CD4-positive, alpha-beta T cell (primary cell): ENCODE measurements around the gene TSKS. TPM values are rescaled to one million over a fixed set of nuclear protein-coding genes. Genes with fewer than 3 reads are reported as not detected.

ENCODE experiments used
- ATAC-seq: fragments of 200-7000 bp; cut with Tn5 transposase; one replicate; pipeline ENCODE4 v1.10.0; 2022; ENCODE audit warnings: mild to moderate bottlenecking; ENCODE audit not compliant: poor library complexity
- CTCF ChIA-PET: fragments of 350-600 bp; sonication (Branson Sonifier 250); formaldehyde crosslinking; loops from one replicate; lab custom pipeline; 2021; ENCODE audit warnings: antibody characterized with exemption, inconsistent platforms; lab: Charles Lee
- POLR2A ChIA-PET: fragments of 350-600 bp; sonication (Branson Sonifier 250); formaldehyde crosslinking; loops from one replicate; lab custom pipeline; 2021; ENCODE audit warnings: antibody characterized with exemption, inconsistent platforms; lab: Charles Lee
- DNase-seq, 14 experiments: peaks; one replicate each; pipeline ENCODE4 v3.0.0-alpha.2; 2013 to 2020; ENCODE audit warnings: mixed read lengths in 2 of 14
- H3K27ac ChIP-seq, 2 donors: one replicate each; pipeline versions ENCODE4 v1.5.1 to v1.7.0; 2013; ENCODE audit warnings: low read length in 2 of 2, low read depth in 1 of 2, mild to moderate bottlenecking in 1 of 2
- H3K27me3 ChIP-seq, 2 experiments: 1 replicate in 1 of 2; 2 replicates in 1 of 2; pipeline versions ENCODE4 v1.6.1 to v1.7.0; 2013; ENCODE audit warnings: low read length in 2 of 2, control low read depth in 1 of 2, mild to moderate bottlenecking in 1 of 2, moderate library complexity in 1 of 2; ENCODE audit not compliant: insufficient read depth in 2 of 2, control insufficient read depth in 1 of 2
- H3K36me3 ChIP-seq: one replicate; pipeline ENCODE4 v1.6.1; 2013; ENCODE audit warnings: low read length, control low read depth; ENCODE audit not compliant: insufficient read depth
- H3K4me1 ChIP-seq: one replicate; pipeline ENCODE4 v1.6.1; 2013; ENCODE audit warnings: low read length, control low read depth; ENCODE audit not compliant: insufficient read depth
- H3K4me3 ChIP-seq: one replicate; pipeline ENCODE4 v1.5.1; 2013; ENCODE audit warnings: mild to moderate bottlenecking, low read length, moderate library complexity
- H3K9me3 ChIP-seq, 2 experiments: 1 replicate in 1 of 2; 2 replicates in 1 of 2; pipeline versions ENCODE4 v1.6.1 to v1.7.0; 2013; ENCODE audit warnings: low read length in 2 of 2, mild to moderate bottlenecking in 2 of 2, control low read depth in 1 of 2, moderate library complexity in 1 of 2; ENCODE audit not compliant: control insufficient read depth in 1 of 2, insufficient read depth in 1 of 2
- H3K27ac Mint-ChIP-seq: one replicate; pipeline ENCODE4 v1.8.0; 2020; ENCODE audit warnings: mixed read lengths
- H3K27me3 Mint-ChIP-seq: one replicate; pipeline ENCODE4 v1.8.0; 2021; ENCODE audit warnings: mixed read lengths
- H3K36me3 Mint-ChIP-seq: one replicate; pipeline ENCODE4 v1.8.0; 2021; ENCODE audit warnings: low read depth, mixed read lengths
- H3K4me1 Mint-ChIP-seq: one replicate; pipeline ENCODE4 v1.8.0; 2021; ENCODE audit warnings: low read depth, mixed read lengths
- H3K4me3 Mint-ChIP-seq: one replicate; pipeline ENCODE4 v1.8.0; 2020; ENCODE audit warnings: mild to moderate bottlenecking, mixed read lengths
- H3K9me3 Mint-ChIP-seq: one replicate; pipeline ENCODE4 v1.8.0; 2020; ENCODE audit warnings: mixed read lengths
- CTCF ChIP-seq: fragments of 200-600 bp; IDR thresholded peaks from one replicate; pipeline ENCODE4 v1.8.0; 2022; ENCODE audit warnings: antibody characterized with exemption, mild to moderate bottlenecking
- intact Hi-C, 2 experiments: fragments of 100-400 bp; cut with DNase I in 1 of 2; cut with micrococcal nuclease in 1 of 2; formaldehyde crosslinking; loops; one replicate each; pipeline versions ENCODE4 v1.15.1 to v1.9.0; 2023 to 2025; cut with DNase I, micrococcal nuclease
- total RNA-seq, 174 experiments: library from RNA in 2 of 174; stranded (reverse) in 2 of 174; gene quantifications; one replicate each; pipeline ENCODE4 v1.2.3 and lab custom pipeline; 2021 to 2026

Gene TSKS
- total RNA-seq, 2 experiments from 2014 or later = 2.1 to 2.9 TPM

- Mint-ChIP-seq H3K36me3 (peaks cover 3% of the 10 kb centered on the region), H3K9me3 (no peaks in the 10 kb centered on the region), H3K27me3 (no peaks in the 10 kb centered on the region), H3K4me1 (peaks cover 7% of the 10 kb centered on the region), H3K4me3 (no peak overlapping the region), H3K27ac (no peak overlapping the region)
- Histone ChIP-seq H3K27ac (no peak overlapping the region), H3K36me3 (no peaks in the 10 kb centered on the region), H3K27me3 (no peaks in the 10 kb centered on the region), H3K4me1 (peaks cover 13% of the 10 kb centered on the region), H3K9me3 (no peaks in the 10 kb centered on the region), H3K4me3 (no peak overlapping the region)
- POLR2A ChIA-PET = no interaction called here
- TF ChIP-seq CTCF = no peak
- DNase-seq (no peak), ATAC-seq (no peak)
- CTCF ChIA-PET = no interaction called here
- intact Hi-C loops = no loop called here
Observed at GRCh38 chr19:49713236-49713845, 49.8 kb downstream of the TSKS start.

GRCh38 chr19:49712397-49712859, 50.7 kb downstream of the TSKS start:
- H3K4me1 Mint-ChIP-seq = peaks cover 3% of the 10 kb centered on the region
- no peaks in the 10 kb centered on the region for H3K9me3 Mint-ChIP-seq
- H3K27ac Mint-ChIP-seq = no peak overlapping the region
- Histone ChIP-seq H3K27ac (no peak overlapping the region), H3K27me3 (no peaks in the 10 kb centered on the region), H3K4me3 (no peak overlapping the region), H3K4me1 (peaks cover 4% of the 10 kb centered on the region), H3K36me3 (no peaks in the 10 kb centered on the region), H3K9me3 (no peaks in the 10 kb centered on the region)
- H3K4me3 Mint-ChIP-seq = no peak overlapping the region
- ChIA-PET CTCF (no interaction called here), POLR2A (no interaction called here)
- H3K27me3 Mint-ChIP-seq = no peaks in the 10 kb centered on the region
- intact Hi-C loops = no loop called here
- no peak for TF ChIP-seq CTCF
- DNase-seq (peak in 1 of 14 experiments; percentile 42), ATAC-seq (no peak)
- H3K36me3 Mint-ChIP-seq = no peaks in the 10 kb centered on the region

- Histone ChIP-seq H3K36me3 (no peaks in the 10 kb centered on the region), H3K9me3 (no peaks in the 10 kb centered on the region), H3K4me1 (no peaks in the 10 kb centered on the region), H3K4me3 (no peak overlapping the region), H3K27ac (no peak overlapping the region), H3K27me3 (no peaks in the 10 kb centered on the region)
- ChIA-PET CTCF (no interaction called here), POLR2A (no interaction called here)
- Mint-ChIP-seq H3K27ac (no peak overlapping the region), H3K4me3 (no peak overlapping the region), H3K4me1 (no peaks in the 10 kb centered on the region), H3K36me3 (no peaks in the 10 kb centered on the region), H3K9me3 (no peaks in the 10 kb centered on the region), H3K27me3 (no peaks in the 10 kb centered on the region)
- ATAC-seq (no peak), DNase-seq (no peak)
- intact Hi-C loops = no loop called here
- TF ChIP-seq CTCF = no peak
Observed at GRCh38 chr19:49710372-49710951, 52.6 kb downstream of the TSKS start.
